Measurements from ENCODE around the gene IGFL3.
"Not testable (repeated sequence)": the region's sequence is repeated elsewhere in the genome, so short reads cannot be mapped to it uniquely, and the experiment has no call there.

The IGFL3 gene

DNA sequence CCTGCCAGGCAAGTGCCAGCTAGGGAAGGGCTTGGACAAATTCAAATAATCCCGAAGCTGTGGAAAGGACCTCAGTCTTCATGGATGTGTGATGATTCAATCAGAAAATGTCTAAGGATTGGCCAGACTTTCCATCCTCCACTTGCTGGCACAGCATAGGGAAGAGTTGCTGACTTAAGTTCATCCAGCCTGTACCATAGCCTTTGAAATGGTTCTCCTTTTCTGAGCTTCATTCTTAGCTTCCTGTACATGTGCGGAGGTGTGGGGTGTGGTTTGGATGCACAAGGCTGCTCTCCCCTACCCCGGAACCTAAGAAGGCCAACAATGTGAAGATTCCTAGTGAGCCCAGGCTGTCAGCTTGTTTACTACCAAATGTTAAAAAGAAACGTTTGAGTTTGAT, 959 bp upstream of the IGFL3 start:
- DNase-seq (ENCODE audit: low read depth in 2 of 3, low spot score in 2 of 3) = no peak

DNA sequence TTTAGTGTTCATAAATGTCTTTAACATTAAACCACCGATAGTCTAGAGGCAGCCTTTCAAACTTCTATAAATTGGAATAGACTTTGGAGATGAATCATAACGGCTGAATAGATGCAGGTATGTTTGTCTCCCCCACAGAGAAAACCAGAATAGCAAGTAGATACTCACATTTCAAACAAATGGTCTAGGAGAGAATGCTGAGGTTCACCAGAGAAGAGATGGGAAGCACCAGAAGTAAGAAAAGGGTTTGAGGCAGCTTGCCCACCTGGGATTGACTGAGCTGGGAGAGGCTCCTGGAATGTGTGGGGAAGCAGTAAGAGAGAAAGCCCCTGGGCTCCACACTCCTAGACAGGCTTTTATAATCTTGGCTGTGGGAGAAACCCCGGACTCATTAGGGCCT, 6.4 kb downstream of the IGFL3 start:
- DNase-seq (ENCODE audit: low read depth in 2 of 3, low spot score in 2 of 3) = no peak

DNA sequence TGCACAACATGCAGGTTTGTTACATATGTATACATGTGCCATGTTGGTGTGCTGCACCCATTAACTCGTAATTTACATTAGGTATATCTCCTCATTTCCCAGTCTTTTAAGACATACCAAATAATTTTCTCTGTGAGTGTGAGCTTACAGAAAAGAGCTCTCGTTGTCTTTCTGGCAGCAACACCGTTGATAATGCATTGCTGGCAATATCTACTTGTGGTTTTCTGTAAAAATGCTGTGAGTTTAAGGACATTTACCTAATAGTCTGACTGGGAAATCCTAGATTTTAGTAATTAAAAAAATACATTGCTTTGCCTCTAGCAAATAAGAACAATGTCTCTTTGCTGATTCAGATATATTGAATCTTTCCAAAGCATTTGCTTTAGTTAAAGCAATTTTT, 8.4 kb downstream of the IGFL3 start:
- no peak for DNase-seq (ENCODE audit: low read depth in 2 of 3, low spot score in 2 of 3)

DNA sequence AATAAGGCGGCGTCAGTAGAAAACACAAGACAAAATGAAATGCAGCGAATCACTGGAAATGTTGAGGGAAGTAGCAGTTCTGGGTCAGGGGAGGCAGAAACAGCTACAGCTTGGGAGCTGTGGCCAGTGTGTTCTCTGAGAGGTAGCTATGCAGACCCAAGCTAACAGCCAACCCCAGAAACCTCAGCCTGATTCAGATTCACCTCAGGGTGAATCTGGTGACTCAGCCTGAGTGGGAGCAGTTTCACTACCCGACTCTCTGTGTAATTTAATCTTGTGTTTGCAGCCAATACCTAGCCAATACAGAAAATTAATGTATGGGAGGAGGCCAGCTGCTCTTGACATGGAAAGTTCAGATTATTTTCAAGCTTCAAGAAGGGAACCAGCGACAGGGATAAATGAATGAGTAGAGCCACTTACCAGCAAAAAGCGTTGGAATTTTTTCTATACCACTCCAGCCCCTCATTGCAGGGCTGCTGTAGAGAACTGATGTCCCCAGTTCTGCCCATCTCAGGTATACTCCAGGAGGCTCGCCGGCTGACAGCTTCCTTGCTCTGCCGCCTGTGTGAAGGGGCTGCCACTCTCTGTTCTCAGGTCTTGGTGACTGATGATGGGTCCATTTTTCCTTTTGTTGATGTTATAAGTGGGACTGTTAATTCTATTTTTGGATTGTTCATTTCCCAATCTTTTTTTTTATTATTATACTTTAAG, 8.9 kb downstream of the IGFL3 start:
- DNase-seq (ENCODE audit: low read depth in 2 of 3, low spot score in 2 of 3) = peak in 2 of 3 experiments; percentile 36

DNA sequence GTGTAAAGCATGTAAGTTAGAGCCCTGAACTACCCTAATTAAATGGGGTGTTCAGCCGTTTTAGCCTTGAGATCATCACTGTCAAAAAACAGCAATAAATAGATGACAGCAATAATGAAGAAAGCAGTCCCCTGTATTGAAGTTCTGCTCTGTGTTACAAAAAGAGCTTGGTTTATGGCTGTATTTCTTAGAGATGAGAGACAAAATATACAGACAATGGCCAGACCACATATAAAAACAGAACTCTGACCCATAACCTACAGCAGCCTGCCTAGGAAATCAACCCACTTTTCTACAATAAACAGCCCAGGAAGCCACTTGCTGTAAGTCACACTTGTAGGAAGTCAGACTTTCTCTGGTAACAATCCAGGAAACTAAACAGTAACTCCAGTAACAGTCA, 10.8 kb downstream of the IGFL3 start:
- DNase-seq (ENCODE audit: low read depth in 2 of 3, low spot score in 2 of 3) = no peak

DNA sequence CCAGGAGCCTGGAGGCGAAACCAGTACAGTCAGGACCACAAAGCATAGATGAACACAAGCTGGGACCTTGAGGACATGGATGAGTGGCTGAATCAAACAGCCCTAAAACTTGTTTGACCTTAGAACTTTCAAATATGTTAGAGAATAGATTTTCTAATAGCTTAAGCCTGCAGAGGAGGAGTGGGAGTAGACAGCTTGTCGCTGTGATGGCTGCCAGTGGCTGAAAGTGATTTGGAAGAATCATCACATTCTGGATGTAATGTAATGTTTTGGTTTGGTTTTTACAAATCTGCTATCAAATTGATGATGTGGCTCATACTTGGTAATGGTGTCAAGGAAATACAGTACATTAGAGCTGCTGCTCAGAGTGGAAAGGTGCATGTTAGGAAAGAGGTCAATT, 12.0 kb downstream of the IGFL3 start:
- DNase-seq (ENCODE audit: low read depth in 2 of 3, low spot score in 2 of 3) = no peak

DNA sequence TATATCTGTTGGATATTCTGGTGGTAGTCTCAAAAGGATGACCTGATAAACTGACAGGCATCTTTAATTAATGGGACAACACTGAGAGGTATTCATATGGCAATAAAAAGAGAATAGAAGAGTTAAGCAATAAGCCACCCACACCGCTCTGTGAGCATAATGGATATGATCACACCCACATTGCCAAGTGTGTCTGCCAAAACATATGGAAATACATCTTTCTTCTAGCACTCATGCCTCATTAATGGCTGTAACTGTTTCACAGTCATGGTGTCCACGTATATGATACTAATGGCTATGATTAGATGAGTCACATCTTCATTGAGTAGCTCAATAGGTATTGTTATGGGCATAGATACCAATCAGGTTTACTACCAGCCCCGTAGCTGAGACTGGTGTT, 13.1 kb downstream of the IGFL3 start:
- no peak for DNase-seq (ENCODE audit: low read depth in 2 of 3, low spot score in 2 of 3)

DNA sequence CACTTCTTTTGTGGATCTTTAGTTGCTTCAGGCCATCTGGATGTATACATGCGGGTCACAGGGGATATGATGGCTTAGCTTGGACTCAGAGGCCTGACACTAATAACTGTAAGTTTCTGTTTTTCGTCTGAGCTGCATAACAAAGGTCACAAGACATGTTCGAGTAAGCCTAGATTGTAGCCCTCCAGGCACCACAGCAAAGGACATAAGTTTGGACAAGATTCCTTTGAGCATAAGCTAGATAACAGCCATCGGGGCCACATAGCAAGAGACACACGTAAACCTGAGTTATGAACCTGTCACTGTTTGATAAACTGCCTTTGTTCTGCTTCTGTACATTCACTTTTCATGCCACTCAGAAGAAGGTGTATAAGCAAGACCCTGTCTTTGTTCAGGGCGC, 14.6 kb downstream of the IGFL3 start:
- no peak for DNase-seq (ENCODE audit: low read depth in 2 of 3, low spot score in 2 of 3)

DNA sequence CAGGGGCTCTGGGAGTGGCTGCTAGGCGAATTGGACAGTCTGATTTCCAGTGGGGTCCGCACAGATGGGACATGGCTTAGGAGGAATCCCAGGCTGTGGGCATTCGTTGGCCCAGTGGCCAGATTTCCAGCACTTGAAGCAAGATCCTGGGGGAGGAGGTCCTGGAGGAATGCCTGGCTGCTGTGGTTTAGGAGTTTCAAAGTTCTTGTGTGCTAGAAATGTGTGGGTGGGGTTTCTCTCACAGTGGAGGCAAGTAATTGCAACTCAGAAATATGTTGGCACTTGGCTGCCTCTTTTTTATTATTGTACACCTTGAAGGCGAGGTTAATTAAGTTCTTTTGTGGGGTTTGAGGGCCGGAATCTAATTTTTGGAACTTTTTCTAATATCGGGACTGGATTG, 17.1 kb downstream of the IGFL3 start:
- no peak for DNase-seq (ENCODE audit: low read depth in 2 of 3, low spot score in 2 of 3)

DNA sequence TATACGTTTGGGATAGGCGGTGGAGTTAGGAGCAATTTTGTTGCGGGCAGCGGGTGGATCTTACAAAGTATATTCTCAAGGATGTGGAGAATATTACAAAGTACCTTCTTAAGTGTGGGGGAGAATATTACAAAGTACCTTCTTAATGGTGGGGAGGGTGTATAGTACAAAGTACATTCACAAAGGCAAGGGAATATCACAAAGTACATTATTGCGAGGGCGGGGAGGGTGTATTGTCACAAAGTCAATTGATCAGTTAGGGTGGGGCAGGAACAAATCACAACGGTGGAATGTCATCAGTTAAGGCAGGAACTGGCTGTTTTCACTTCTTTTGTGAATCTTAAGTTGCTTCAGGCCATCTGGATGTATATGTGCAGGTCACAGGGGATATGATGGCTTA, 22.2 kb downstream of the IGFL3 start:
- DNase-seq (ENCODE audit: low read depth in 2 of 3, low spot score in 2 of 3) = not testable (repeated sequence)

DNA sequence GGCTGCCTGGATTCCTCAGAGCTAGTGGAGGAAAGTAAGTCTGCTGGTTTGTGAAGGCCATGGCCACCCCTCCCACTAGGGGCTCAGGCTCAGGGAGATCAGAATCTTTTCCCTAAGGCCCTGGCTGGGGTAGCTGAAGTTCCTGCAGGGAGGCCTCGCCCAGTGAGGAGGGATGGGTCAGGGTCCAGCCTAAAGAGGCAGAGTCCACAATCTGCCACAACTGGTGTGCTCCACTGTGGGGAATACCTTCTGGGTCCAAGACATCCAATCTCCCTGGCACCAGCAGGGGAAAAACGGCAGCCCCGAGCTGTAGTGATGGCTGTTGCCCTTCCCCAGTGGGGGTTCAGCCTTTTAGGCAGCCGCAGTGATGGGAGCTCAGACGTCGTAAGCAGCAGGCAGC, 23.2 kb downstream of the IGFL3 start:
- no peak for DNase-seq (ENCODE audit: low read depth in 2 of 3, low spot score in 2 of 3)

DNA sequence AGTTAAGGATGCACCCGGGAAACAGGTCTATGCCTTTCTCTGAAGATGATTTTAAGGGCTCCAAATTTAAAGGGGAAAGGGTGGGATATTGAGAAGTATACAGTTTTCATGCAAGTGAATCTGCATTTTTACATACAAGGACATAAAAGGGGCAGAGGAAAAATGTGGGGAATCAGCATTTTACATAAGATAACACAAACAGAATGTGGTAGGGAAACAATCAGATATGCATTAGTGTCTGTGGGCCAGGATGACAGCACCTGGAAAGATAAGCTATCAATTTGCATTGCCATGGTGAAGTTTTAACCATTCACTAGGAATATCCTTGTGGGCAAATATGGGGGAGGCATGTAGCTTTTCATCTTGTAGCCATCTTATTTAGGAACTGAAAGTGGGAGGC, 24.1 kb downstream of the IGFL3 start:
- no peak for DNase-seq (ENCODE audit: low read depth in 2 of 3, low spot score in 2 of 3)

DNA sequence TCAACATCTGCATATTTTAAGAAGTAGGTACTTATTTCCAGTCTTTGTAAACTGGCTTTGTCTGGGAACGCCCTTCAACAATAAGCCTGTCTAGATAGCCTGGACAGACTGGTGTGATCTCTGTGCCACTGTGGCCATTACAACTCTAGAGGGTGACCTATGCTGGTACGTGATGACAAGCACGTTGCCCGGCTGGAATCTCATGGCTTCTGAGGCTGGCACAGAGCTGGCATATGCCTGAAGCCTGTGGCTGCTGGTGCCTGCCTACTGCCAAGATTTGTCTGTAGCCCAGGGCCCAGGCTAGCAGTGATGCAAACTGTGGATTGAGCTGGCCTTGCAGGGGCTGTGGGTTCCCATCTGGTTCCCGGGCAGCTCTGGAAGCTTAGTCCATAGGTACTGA, 34.0 kb downstream of the IGFL3 start:
- DNase-seq (ENCODE audit: low read depth in 2 of 3, low spot score in 2 of 3) = no peak

DNA sequence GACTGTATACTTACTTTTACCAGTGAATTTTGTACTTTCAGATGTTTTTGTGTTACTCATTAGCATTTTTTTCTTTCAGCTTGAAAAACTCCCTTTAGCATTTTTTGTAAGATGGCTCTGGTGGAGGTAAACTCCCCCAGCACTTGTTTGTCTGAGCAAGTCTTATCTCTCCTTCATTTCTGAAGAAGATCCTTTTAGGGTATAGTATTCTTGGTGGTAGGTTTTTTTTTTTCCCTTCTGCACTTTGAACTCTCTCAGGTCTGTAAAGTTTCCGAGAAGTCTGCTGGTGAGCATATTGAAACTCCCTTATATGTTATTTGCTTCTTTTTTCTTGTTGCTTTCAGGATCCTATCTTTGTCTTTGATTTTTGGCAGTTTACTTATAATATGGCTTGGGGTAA, 35.1 kb downstream of the IGFL3 start:
- DNase-seq (ENCODE audit: low read depth in 2 of 3, low spot score in 2 of 3) = no peak

DNA sequence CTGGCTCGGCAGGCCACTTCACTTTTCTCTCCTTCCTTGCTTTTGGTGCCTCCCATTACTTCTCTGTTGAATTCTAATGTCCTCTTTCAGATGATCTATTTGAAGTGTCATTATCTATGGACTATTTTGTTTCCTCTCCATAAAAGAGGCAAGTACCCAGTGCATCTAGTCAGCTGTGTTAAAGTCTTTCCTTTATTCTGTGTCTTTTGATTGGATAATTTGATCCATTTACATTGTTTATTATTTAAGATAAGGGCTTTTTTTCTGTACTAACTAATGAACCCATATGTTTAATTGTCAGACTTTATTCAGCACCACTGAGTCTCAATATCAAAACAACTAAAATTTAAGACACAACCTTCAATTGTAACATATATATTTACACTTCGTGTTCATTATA, 36.4 kb downstream of the IGFL3 start:
- DNase-seq (ENCODE audit: low read depth in 2 of 3, low spot score in 2 of 3) = no peak

DNA sequence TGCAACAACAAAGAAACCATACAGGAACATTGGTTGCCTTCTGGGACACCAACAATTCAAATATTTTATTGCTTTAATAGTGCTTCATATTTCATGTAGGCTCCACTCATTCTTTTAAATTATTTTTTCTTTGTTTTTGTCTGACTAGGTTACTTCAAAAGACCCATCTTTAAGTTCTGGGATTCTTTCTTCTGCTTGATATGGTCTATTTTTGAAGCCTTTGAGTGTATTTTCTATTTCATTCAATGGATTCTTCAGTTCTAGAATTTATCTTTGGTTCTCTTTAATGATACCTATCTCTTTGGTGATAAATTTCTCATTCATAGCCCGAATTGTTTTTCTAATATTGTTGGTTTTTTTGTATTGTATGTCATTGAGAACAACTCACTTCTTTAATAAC, 38.6 kb downstream of the IGFL3 start:
- no peak for DNase-seq (ENCODE audit: low read depth in 2 of 3, low spot score in 2 of 3)

DNA sequence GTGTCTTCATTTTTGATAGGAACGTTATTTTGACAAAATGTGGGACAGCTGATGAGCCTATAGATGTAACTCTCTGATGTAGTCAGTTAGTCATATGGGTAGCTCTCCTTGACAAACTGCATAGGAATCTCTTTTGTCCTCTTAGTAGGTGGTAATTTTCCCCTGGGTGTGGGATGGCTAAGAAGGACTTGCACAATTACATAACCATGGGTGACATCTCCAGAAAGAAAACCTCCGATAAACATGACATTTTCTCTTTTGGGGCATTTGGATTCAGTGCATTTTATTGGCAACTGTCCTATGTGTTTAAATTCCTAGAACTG, 41.8 kb downstream of the IGFL3 start:
- DNase-seq (ENCODE audit: low read depth in 2 of 3, low spot score in 2 of 3) = no peak

DNA sequence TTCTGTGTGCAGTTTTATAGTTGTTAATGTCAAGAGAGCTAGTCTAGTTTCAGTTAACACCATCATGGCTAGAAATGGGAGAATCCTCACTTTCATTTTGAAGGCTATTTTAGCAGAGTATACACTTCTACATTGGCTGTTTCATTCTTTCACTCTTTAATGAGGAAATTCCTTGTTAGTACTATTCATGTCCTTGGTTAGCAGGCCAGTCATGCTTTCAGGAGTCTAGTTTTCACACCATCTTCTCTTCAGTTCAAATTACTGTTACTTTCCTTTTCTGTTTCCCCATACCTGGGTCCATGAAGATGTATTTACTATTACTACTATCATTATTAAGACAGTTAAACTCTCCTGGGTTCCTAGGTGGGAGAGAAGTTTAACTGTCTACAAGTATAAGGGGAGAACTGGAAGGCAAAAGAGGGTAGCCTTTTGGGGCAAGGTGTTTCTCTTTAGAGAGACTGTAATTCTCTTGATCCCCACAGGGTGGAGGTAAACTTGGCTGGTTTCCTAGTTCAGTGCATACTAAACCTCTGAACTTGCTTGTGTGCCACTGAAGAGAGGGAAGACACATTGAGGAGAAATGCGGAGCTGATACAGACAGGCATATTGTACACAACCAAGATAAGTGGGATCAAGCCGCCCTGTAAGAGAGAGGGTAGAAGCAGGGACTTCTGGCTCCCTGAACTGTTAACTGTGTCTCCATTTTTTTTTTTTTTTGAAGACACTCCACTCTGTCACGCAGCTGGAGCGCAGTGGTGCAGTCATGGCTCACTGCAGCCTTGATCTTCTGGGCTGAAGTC, 42.4 kb downstream of the IGFL3 start:
- DNase-seq (ENCODE audit: low read depth in 2 of 3, low spot score in 2 of 3) = no peak

DNA sequence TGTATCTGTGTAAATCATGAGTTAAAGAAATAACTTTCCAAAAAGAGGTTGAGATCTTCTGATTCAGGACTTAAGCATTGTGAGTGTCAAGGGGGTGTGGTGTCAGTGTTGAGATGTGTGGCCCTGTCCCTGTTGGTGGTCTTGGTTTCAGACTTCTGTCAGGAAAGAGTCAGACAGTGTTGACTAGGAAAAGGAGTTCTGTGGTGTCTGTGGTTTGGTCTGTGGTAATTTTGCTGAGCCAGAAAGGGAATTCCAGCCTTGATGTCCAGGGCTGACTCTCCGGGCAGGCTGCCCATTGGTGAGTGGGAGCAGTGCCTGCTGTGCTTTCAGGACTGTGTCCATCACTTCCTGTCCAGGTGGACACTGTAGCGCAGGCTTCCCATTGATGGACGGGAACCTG, 43.9 kb downstream of the IGFL3 start:
- no peak for DNase-seq (ENCODE audit: low read depth in 2 of 3, low spot score in 2 of 3)

DNA sequence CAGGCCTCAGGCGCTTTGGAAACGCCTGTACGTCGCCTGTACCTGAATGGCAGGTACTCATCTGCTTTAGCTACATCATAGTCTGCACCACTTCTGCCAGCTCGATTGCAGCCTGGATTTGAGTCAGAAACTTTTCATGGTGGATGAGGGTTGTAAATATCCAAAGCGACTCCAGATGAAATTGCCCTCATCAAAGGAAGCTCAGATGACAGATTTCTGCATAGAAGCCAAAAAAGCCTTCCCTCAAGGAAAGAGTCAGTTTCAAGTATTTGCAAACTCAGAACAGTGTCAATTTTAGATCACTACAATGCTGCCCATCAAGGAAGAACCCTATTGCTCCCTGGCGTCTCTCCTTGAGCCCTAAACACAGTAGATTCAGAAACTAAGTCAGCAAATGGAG, 44.9 kb downstream of the IGFL3 start:
- no peak for DNase-seq (ENCODE audit: low read depth in 2 of 3, low spot score in 2 of 3)

DNA sequence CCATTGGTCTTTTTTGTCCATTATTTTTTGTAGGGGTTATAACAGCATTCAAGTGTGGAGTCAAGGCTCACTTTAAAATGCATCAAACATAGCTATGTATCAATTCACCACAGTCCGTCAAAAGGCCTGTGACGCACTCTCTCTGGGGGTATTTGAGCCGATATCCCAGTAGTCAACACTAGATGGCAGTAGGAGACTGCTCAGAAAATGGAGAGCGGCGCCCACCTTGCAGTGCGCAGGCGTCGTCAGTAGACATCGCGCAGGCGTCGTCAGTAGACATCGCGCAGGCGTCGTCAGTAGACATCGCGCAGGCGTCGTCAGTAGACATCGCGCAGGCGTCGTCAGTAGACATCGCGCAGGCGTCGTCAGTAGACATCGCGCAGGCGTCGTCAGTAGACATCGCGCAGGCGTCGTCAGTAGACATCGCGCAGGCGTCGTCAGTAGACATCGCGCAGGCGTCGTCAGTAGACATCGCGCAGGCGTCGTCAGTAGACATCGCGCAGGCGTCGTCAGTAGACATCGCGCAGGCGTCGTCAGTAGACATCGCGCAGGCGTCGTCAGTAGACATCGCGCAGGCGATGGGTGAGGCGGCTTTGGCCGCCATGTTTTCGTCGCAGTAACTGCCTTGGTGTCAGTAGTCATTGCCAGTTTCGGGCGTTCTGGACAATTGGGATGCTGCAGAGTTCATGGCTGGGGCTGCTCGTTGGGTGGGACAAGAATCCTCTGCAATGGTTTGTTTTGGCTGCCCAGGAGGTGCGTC, 45.7 kb downstream of the IGFL3 start:
- DNase-seq (ENCODE audit: low read depth in 2 of 3, low spot score in 2 of 3) = peak in 1 of 3 experiments; percentile 29

DNA sequence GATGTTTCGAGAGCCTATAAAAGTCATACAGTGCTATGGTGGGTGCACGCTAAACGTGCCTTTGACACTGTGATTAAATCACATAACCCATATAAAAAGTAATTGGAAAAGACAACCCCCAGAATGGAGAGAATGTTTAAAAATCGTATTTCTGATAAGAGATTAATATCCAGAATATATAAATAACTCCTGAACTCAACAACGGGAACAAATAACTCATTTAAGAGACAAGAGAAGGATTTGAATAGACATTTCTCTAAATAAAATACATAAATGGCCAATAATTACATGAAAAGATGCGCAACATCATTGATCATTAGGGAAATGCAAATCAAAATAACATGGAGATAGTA, 46.7 kb downstream of the IGFL3 start:
- no peak for DNase-seq (ENCODE audit: low read depth in 2 of 3, low spot score in 2 of 3)
